Stimulated activated CD4-positive, alpha-beta T cell treated with anti-CD3 and anti-CD28 coated beads, Interleukin-15, amount 100 ng/mL, for 24 hours (primary cell): ENCODE results near the gene KLF7.
A peak's percentile ranks its signal among the peaks of the same experiment; 100 is the strongest.

Experiments
- DNase-seq: peaks from one replicate; pipeline ENCODE4 v3.0.0-alpha.2; 2020

Gene KLF7

GRCh38 chr2:207088839-207089238 lies 76.9 kb downstream of the KLF7 start:
- DNase-seq: no peak

GRCh38 chr2:207088276-207088675 lies 77.5 kb downstream of the KLF7 start:
- no peak for DNase-seq

DNA sequence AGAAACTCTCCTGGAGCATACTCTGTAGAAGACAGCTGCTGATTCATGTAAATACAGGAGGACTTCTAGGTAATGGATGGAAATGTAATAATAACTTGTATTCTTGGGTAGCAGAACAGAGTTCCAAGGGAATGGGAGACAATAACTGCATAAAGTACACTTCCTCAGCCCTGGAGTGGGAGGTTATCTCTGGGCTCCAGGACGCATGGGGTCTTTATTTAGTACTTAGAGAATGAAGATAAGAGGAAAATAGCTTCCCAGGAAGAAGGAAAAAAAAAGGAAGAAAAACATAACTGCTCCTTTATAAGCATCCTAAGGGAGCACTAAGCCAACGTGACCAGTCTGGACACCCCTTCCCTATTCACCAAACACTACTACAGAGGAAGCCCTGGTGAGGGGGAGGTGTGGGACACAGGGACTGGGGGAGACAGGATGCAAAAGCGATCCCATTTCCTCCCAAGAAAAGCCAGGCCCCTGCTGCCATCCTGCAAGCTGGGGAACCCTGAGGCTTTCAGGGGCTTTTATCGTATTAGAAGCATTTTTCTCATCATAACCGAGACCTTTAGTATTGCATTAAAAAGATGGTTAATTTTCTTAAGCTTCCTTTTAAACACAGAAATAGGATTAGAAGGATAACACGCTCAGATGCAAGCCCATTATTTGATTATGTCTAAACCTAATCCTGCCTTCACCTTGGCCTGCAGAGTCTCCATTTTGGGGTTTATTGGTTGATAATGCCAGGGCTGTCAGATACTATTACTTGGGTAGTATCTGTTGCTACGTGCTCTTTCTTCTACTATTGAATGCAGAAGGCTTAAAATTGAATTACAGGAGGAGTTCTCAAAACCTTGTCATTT lies 78.5 kb downstream of the KLF7 start:
- DNase-seq: no peak

GRCh38 chr2:207086136-207086535 lies 79.6 kb downstream of the KLF7 start:
- DNase-seq: no peak

- DNase-seq: no peak
Observed at GRCh38 chr2:207085110-207085509, 80.6 kb downstream of the KLF7 start.

- no peak for DNase-seq
Observed at GRCh38 chr2:207083361-207084110, 82.2 kb downstream of the KLF7 start.

GRCh38 chr2:207082619-207083018 lies 83.1 kb downstream of the KLF7 start:
- DNase-seq: no peak

DNA sequence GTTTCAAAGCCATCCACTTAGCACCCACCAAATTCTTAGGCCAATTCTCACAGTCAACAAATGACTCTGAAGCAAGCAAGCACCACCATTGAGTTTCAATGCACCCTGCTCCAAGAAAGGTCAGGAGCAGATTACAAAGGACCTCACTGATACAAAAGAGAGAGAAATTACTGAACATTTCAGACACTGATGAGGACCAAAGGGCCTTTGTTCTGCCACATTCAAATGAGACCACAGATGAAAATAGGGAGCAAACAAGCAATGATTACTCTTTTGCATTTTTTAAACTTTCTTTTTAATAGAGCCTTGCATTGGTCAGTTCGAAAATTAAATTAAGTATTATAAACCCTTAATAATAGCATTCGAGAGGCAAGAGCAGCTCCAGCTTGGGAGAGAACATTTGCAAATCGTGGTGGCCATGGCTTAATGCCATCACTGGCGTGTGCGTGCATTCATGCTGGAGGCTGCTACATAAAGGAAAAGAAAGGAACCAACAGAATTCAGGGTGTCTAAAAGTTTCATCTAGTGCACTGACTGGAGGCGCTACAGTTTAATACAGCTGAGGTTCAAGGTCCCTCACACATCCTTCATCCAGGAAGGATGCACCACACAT lies 87.5 kb downstream of the KLF7 start:
- no peak for DNase-seq

DNA sequence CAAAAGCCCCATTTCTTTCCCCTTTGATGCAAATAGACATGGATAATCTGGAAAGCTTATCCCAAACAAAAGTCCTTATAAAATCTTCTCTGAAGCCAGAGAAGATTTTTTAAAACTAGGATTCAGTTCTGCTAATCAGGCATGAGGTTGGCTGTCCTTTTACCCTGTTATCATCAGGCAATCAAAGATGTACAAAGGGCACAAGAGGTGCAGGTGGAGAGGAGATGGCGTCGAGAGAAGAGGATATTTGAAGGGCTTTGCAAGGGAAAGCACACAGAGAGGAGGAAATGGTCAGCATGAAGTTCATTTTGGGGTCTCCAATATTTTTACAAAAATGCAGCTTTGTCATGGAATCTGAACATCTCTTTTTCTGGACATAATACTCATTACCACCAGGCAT lies 88.5 kb downstream of the KLF7 start:
- DNase-seq: no peak

GRCh38 chr2:207075456-207075855 lies 90.3 kb downstream of the KLF7 start:
- no peak for DNase-seq

GRCh38 chr2:207073801-207074678 lies 91.7 kb downstream of the KLF7 start:
- DNase-seq: peak; percentile 57

- no peak for DNase-seq
Observed at GRCh38 chr2:207073412-207073800, 92.3 kb downstream of the KLF7 start.

GRCh38 chr2:207072571-207072970 lies 93.2 kb downstream of the KLF7 start:
- no peak for DNase-seq

DNA sequence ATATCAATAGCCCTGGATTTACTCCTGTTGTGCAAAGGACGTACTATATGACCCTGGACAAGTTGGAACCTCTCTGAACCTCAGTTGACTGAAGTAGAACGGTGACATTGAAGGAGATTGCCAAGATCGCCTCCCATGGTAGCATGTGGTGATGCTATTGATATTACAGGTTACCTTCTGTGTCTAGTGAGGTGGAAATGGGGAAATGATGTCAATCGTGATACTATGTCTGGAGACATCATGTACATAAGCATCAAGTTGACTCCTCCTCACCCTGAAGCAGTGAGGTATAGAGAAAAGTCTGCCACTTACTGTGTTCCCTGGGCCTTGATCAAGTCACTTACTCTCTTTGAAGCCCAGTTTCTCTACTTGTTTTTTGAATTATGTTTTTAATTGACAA lies 93.9 kb downstream of the KLF7 start:
- no peak for DNase-seq

- no peak for DNase-seq
Observed at GRCh38 chr2:207067473-207067872, 98.3 kb downstream of the KLF7 start.

GRCh38 chr2:207066791-207067460 lies 98.8 kb downstream of the KLF7 start:
- no peak for DNase-seq

GRCh38 chr2:207066166-207066565 lies 99.6 kb downstream of the KLF7 start:
- no peak for DNase-seq

DNA sequence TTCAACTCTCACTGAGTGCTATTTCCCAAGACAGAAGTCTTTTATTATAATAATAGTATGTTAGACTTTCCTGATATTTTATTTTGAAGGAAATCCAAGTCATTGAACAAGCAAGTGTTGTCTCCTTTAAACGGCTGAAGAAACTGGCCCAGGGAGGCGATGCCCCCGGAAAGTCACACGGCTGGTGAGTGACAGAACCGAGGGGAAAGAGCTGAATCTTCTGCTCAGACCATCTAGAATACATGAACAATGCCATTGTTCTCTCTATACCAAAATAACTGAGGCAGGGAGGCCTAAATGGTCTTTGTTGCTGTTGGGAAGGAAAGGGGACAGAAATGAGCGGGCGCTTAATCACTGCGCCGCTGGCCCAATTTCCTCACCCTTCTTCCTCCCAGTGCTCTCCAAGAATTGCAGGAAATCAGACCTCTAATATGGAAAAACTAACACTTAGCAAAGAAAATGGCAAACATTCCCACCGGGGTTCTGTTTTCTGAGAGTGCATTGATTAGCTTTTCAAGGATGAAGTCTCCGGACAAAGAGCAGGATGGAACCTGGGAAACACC lies 101.5 kb downstream of the KLF7 start:
- no peak for DNase-seq

- no peak for DNase-seq
Observed at GRCh38 chr2:207061181-207061580, 104.6 kb downstream of the KLF7 start.

GRCh38 chr2:207055257-207055656 lies 110.5 kb downstream of the KLF7 start:
- DNase-seq: no peak

DNA sequence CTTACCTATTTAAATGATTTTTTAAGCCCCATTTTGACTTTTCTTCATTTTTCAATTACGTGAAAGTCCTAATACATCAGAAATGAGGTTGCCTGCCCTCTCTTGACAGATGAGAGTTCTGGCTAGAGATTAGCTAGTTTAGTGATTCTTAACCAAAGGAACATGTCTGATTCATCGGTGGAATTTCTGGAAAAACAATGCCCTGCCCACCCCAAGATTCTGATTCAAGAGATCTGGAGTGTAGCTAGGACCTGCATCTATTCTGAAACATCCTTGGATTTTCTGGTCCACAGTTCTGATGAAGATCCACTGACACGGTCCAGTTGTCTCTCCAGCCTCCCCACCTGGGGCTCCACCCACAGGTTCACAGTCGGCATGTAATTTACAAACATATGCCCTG lies 111.2 kb downstream of the KLF7 start:
- no peak for DNase-seq

DNA sequence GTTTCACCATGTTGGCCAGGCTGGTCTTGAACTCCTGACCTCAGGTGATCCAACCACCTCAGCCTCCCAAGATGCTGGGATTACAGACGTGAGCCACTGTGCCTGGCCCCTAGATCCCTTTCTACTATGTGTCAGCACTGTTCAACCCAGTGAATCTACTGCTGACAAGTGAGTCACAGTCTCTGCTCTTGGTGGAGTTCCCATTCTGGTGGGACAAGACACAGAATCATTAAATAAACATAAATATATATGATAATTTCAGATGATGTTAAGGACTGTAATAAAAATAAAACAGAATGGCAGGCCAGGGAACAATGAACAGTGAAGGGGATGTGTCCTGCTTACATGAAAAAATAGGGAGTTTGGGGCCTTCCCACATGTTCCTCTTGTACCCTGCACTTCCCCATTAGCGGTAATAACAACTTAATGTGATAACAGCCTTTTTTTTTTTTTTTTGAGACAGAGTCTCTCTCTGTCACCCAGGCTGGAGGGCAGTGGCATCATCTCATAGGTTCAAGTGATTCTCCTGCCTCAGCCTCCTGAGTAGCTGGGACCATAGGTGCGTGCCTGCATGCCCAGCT lies 114.3 kb downstream of the KLF7 start:
- no peak for DNase-seq
